GM10248 (cell line): ENCODE measurements around the gene VAMP8.

Experiments used
- CTCF ChIA-PET: fragments of 300-600 bp; sonication (Branson Sonifier 250); formaldehyde crosslinking; extraction: SDS; loops from one replicate; lab custom pipeline; 2021; ENCODE audit warnings: antibody characterized with exemption; lab: Yijun Ruan, JAX
- POLR2A ChIA-PET: fragments of 350-650 bp; sonication (Branson Sonifier 250); formaldehyde crosslinking; extraction: SDS; loops from one replicate; lab custom pipeline; 2020; ENCODE audit warnings: antibody characterized with exemption; lab: Yijun Ruan, JAX
- DNase-seq: peaks from one replicate; pipeline ENCODE4 v3.0.0; 2012; ENCODE audit errors: extremely low spot score
- TF ChIP-seq, protein P1 (sequence below): IDR thresholded peaks from 2 replicates; pipeline ENCODE4 v1.5.1; 2012; ENCODE audit warnings: mild to moderate bottlenecking, low read depth; ENCODE audit errors: extremely low read depth, missing control alignments, control extremely low read depth

VAMP8 gene

GRCh38 chr2:85585781-85586105 is 8.4 kb downstream of the VAMP8 start:
- TF ChIP-seq, protein P1, sequence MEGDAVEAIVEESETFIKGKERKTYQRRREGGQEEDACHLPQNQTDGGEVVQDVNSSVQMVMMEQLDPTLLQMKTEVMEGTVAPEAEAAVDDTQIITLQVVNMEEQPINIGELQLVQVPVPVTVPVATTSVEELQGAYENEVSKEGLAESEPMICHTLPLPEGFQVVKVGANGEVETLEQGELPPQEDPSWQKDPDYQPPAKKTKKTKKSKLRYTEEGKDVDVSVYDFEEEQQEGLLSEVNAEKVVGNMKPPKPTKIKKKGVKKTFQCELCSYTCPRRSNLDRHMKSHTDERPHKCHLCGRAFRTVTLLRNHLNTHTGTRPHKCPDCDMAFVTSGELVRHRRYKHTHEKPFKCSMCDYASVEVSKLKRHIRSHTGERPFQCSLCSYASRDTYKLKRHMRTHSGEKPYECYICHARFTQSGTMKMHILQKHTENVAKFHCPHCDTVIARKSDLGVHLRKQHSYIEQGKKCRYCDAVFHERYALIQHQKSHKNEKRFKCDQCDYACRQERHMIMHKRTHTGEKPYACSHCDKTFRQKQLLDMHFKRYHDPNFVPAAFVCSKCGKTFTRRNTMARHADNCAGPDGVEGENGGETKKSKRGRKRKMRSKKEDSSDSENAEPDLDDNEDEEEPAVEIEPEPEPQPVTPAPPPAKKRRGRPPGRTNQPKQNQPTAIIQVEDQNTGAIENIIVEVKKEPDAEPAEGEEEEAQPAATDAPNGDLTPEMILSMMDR = no peak
- ChIA-PET POLR2A (no interaction called here), CTCF (interaction anchor here (0.8 to 1.5 kb wide), 3 partner anchors 8 to 17 kb away, joined by 3 to 5 read pairs (median 3); partner anchors contain the start of genes RNF181 and TMEM150A)
- DNase-seq = no peak

DNA sequence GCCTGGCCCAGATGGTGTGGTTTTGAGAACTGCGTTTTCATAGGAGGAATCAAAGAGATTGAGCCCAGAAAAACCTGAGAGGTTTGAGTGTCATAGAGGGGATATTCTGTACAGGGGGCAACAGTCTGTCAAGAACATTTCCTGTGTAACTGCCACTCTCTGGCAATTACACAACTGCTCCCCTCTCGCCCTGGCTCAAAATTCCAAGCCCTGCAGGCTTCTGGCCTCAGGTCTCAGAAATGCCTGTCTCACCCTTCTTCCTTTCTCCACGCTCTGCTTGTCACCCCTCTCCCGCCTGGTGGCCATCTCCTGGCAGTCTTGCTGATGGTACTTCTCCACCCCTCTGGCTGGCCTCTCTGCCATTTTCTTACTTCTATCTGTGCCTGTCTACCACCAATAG is 10.8 kb downstream of the VAMP8 start:
- CTCF ChIA-PET = interaction anchor here (0.9 to 2.5 kb wide), 4 partner anchors 9 to 49 kb away, joined by 3 to 6 read pairs (median 5); partner anchors contain the start of gene MAT2A

GRCh38 chr2:85588645-85589044 is 11.3 kb downstream of the VAMP8 start:
- ChIA-PET POLR2A (interaction anchor here (0.7 kb wide), 1 partner anchor 11 kb away, joined by 3 read pairs; no protein-coding TSS in a partner anchor), CTCF (interaction anchor here (0.9 to 2.5 kb wide), 3 partner anchors 9 to 50 kb away, joined by 3 to 6 read pairs (median 5); partner anchors contain the start of gene MAT2A)
- TF ChIP-seq, protein P1 = no peak
- DNase-seq = no peak

More for the DNA sequence above, 10.8 kb downstream of the VAMP8 start:
- no peak for DNase-seq
- TF ChIP-seq, protein P1 = no peak
- POLR2A ChIA-PET = no interaction called here

DNA sequence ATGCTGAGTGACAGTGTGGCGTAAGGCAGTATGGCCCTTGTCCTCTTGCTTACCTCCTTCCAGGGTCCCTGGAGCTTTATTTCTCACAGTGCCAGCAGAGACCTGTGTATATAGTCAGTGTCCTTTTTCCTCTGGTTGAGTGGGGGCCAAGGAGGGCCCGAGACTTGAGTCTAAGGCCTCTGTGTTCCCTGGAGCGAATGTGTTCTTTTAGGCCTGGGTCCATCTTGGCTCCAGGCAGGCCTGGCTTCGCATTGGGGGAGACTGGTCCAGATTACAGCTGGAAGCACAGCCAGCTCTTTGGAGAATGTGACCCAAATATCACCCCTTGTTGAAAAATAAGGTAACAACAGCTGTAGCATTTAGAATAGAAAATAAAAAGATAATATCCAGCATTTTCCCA is 11.8 kb downstream of the VAMP8 start:
- DNase-seq = no peak
- ChIA-PET POLR2A (interaction anchor here (0.7 kb wide), 1 partner anchor 10 kb away, joined by 3 read pairs; no protein-coding TSS in a partner anchor), CTCF (interaction anchor here (0.9 to 2.5 kb wide), 3 partner anchors 10 to 50 kb away, joined by 3 to 6 read pairs (median 5); partner anchors contain the start of gene MAT2A)
- TF ChIP-seq, protein P1 = no peak

GRCh38 chr2:85589982-85590791 is 12.8 kb downstream of the VAMP8 start:
- ChIA-PET POLR2A (no interaction called here), CTCF (interaction anchor here (0.8 to 2.1 kb wide), 3 partner anchors 10 to 47 kb away, joined by 3 to 6 read pairs (median 4); partner anchors contain the start of gene TMEM150A)
- DNase-seq = no peak
- TF ChIP-seq, protein P1 = no peak

GRCh38 chr2:85590950-85591349 is 13.6 kb downstream of the VAMP8 start:
- no peak for DNase-seq
- TF ChIP-seq, protein P1 = no peak
- ChIA-PET CTCF (interaction anchor here (0.8 to 2.1 kb wide), 3 partner anchors 10 to 46 kb away, joined by 3 to 6 read pairs (median 4); partner anchors contain the start of gene TMEM150A), POLR2A (no interaction called here)
